ENCODE data around the gene GGCT.

- TF ChIP-seq TAF1 (IDR thresholded peaks at IDR 0.05; ENCODE audit: low read depth, low read length) (no peak), POLR2A (IDR thresholded peaks at IDR 0.05; ENCODE audit: low read depth, low read length) (no peak), POLR2AphosphoS5 (IDR thresholded peaks at IDR 0.05; ENCODE audit: low read depth, low read length) (no peak), POU2F2 (IDR thresholded peaks at IDR 0.05; ENCODE audit: low read depth, low read length) (no peak), SPI1 (IDR thresholded peaks at IDR 0.05; ENCODE audit: low read depth, low read length) (no peak), PAX5 (IDR thresholded peaks at IDR 0.05; ENCODE audit: insufficient read depth, low read length, severe bottlenecking) (no peak)
Measured at GRCh38 chr7:30473903-30474302, 30.7 kb downstream of the GGCT start.
